Stimulated activated memory B cell treated with anti-CD40 and anti-IgM and Interleukin-4, amounts not matched to agents 10 μg/mL and 1 μg/mL and 100 μg/mL, for 72 hours (primary cell): ENCODE measurements around the gene IGSF6.
"Not testable (repeated sequence)": the region's sequence is repeated elsewhere in the genome, so short reads cannot be mapped to it uniquely, and the experiment has no call there.

Experiments used
- ATAC-seq: fragments of 150-1000 bp; cut with Tn5 transposase; 2 replicates; pipeline ENCODE4 v1.10.0; 2021
- H3K27ac Mint-ChIP-seq: one replicate; pipeline ENCODE4 v1.8.0; 2022; ENCODE audit warnings: mild to moderate bottlenecking, mixed read lengths
- H3K27me3 Mint-ChIP-seq: one replicate; pipeline ENCODE4 v1.8.0; 2022; ENCODE audit warnings: mixed read lengths
- H3K36me3 Mint-ChIP-seq: one replicate; pipeline ENCODE4 v1.8.0; 2022; ENCODE audit warnings: mixed read lengths
- H3K4me1 Mint-ChIP-seq: one replicate; pipeline ENCODE4 v1.8.0; 2022; ENCODE audit warnings: mixed read lengths
- H3K4me3 Mint-ChIP-seq: one replicate; pipeline ENCODE4 v1.8.0; 2022; ENCODE audit warnings: mild to moderate bottlenecking, moderate library complexity, mixed read lengths
- H3K9me3 Mint-ChIP-seq: one replicate; pipeline ENCODE4 v1.8.0; 2022; ENCODE audit warnings: mixed read lengths

IGSF6 gene

DNA sequence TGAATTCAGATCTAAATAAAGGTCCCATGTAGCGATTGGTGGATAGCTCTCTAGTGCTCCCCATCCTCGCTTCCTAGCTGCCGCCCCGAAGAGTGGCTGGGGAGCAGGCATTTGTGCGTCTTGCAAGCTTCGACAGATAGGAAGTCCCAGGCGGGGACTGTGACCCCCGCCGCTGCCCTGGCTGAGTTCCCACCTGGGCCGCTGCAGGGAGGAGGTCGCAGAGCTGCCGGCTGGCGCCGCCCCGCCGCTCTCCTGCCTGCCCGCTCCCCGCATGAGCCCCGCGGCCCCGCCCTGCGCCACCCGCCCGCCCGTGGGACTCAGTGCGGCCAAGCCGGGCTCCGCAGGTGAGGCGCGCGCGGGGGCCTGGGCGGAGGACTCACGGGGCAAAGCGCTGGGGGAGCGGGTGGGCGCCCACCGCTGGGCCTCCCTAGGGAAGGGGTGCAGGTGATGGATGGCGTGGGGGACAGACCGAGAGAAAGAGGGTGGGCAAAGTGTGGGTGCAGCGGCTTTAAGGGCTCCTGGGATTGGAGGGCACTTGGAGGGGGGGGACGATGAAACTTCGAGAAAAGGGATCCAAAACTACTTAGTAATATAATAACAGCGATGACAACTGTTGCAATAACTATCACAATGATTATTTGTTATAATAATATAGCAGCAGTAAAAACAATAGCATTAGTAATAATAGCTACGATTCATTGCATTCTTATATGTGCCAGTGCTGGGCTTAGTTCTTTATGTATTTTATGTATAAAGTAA is 11.7 kb upstream of the IGSF6 start, which contains the start of gene OTOA:
TSS of gene OTOA (plus strand) at position 80 of the 759 bp plus-strand sequence. CDS start 14,547 bp downstream, outside the sequence.
- peak; percentile 85 for ATAC-seq

DNA sequence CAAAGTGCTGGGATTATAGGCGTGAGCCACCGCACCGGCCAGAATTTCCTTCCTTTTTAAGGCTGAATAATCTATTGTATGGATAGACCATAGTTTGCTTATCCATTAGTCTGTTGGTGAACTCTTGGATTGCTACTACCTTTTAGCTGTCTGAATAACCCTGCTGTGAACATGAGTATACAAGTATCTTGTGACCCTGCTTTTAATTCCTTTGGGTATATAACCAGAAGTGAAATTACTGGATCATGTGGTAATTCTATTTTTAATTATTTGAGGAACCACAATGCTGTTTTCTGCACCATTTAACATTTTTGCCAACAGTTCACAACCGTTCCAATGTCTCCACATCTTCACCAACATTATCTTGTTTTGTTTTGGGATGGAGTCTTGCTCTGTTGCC is 6.7 kb upstream of the IGSF6 start:
- H3K4me3 Mint-ChIP-seq, result no peak overlapping the region
- no peaks in the 10 kb centered on the region for H3K9me3 Mint-ChIP-seq
- peaks cover 77% of the 10 kb centered on the region for H3K4me1 Mint-ChIP-seq
- H3K27me3 Mint-ChIP-seq, result no peaks in the 10 kb centered on the region
- H3K36me3 Mint-ChIP-seq, result peaks cover 16% of the 10 kb centered on the region
- no peak for ATAC-seq
- peak overlapping the region; percentile 75 for H3K27ac Mint-ChIP-seq

More for the DNA sequence above, 11.7 kb upstream of the IGSF6 start, which contains the start of gene OTOA:
- no peaks in the 10 kb centered on the region for H3K9me3 Mint-ChIP-seq
- no peaks in the 10 kb centered on the region for H3K27me3 Mint-ChIP-seq
- H3K4me1 Mint-ChIP-seq, result peaks cover 32% of the 10 kb centered on the region
- H3K4me3 Mint-ChIP-seq, result peak within 1 kb of the TSS; percentile 84
- H3K27ac Mint-ChIP-seq, result peak within 1 kb of the TSS; percentile 78
- no peaks in the 10 kb centered on the region for H3K36me3 Mint-ChIP-seq

DNA sequence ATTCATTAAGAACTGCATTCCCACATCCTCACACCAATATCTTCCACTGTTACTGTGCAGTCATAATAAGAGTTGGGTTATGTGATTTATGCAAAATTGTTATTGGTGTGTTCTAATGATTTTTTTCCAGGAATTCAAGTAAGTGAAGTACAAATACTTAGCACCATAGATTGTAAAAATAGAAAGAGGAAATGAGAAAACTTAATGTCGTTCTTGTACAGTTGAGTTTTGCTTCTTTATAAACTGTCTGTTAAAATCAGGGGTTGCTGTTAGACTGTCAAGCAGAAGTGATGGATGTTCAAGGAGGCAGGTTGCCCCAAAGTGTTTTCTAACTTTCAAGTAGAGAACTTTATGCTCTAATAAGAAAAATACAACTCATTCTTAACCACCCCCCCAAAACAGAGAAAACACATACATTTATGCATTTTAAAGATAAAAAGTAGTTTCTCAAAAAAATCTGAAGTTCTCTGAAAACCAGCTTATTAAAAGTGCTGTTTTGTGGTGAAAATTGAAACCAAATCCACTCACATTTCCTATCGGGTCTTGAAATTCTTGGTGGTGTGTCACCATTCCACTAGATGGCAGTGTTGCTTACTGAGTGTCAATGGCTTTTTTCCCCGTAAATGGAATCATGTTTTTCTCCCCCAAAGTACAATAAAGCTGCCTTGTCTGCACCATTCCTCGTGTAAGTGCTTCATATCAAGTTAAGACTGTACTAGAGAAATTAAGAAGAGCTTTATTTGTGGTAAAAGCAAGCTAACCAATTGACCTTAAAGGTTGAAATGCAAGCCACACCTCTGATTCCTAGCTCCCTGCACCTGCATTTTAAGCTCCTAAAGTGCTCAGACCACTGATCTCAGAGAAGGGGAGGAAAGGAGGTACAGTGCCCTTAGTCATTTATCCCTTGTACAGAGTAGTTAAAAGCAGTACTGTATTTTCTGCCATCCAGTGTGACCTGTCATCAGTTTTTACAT is 4.7 kb upstream of the IGSF6 start:
- peak overlapping the region; percentile 53 for H3K4me3 Mint-ChIP-seq
- peaks cover 86% of the 10 kb centered on the region for H3K4me1 Mint-ChIP-seq
- peak overlapping the region; percentile 75 for H3K27ac Mint-ChIP-seq
- H3K9me3 Mint-ChIP-seq, result no peaks in the 10 kb centered on the region
- peaks cover 16% of the 10 kb centered on the region for H3K36me3 Mint-ChIP-seq
- H3K27me3 Mint-ChIP-seq, result no peaks in the 10 kb centered on the region
- peak; percentile 94 for ATAC-seq

DNA sequence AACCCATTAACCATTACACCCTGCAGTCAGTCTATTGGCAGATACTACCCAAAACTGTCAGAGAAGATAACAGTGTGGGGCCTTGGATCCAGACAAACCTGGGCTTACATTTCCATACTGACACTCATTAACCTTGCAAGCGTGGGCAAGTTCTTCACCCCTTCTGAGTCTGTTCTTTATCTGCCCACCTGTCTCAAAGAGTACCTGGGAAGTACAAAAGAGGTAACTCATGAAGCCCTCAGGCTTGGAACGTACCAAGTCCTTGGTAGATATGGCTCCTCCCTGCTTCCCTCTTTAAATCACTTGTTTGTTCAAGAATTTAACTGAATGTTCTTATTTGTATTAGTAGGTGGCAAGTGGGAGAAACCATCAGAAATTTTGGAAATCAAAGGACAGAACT is 2.5 kb upstream of the IGSF6 start:
- no peak overlapping the region for H3K4me3 Mint-ChIP-seq

GRCh38 chr16:21654466-21654865 is 2.1 kb upstream of the IGSF6 start:
- ATAC-seq, result no peak
- no peak overlapping the region for H3K4me3 Mint-ChIP-seq
- H3K4me1 Mint-ChIP-seq, result peaks cover 75% of the 10 kb centered on the region
- no peaks in the 10 kb centered on the region for H3K9me3 Mint-ChIP-seq
- H3K27ac Mint-ChIP-seq, result peak overlapping the region; percentile 62
- no peaks in the 10 kb centered on the region for H3K27me3 Mint-ChIP-seq
- peaks cover 16% of the 10 kb centered on the region for H3K36me3 Mint-ChIP-seq

More for the DNA sequence above, 2.5 kb upstream of the IGSF6 start:
- H3K9me3 Mint-ChIP-seq, result no peaks in the 10 kb centered on the region
- H3K36me3 Mint-ChIP-seq, result peaks cover 16% of the 10 kb centered on the region
- H3K27me3 Mint-ChIP-seq, result no peaks in the 10 kb centered on the region
- H3K4me1 Mint-ChIP-seq, result peaks cover 78% of the 10 kb centered on the region
- H3K27ac Mint-ChIP-seq, result peak overlapping the region; percentile 62
- ATAC-seq, result no peak

DNA sequence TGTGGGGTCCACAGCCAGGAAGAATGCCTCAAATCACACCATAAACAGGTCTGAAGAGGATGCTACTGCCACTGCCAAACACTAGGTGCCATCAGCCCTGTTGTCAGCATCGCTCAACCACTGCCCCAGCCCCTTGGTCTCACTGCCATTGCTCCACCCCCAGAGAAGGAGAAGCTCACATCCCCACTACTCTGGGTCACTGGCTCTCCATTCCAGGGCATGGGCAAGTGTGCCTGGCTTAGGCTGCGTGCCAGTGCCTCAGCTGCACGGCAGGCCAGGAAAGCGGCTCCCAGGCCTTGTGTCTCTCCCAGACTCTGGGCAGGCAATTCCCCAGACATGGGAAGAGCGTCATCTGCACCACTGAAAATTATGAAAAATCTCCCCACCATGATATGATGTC is 1.2 kb upstream of the IGSF6 start:
- Mint-ChIP-seq H3K4me1 (peaks cover 72% of the 10 kb centered on the region), H3K9me3 (no peaks in the 10 kb centered on the region), H3K4me3 (no peak overlapping the region), H3K36me3 (peaks cover 16% of the 10 kb centered on the region), H3K27me3 (no peaks in the 10 kb centered on the region), H3K27ac (peak overlapping the region; percentile 62)
- ATAC-seq, result no peak

DNA sequence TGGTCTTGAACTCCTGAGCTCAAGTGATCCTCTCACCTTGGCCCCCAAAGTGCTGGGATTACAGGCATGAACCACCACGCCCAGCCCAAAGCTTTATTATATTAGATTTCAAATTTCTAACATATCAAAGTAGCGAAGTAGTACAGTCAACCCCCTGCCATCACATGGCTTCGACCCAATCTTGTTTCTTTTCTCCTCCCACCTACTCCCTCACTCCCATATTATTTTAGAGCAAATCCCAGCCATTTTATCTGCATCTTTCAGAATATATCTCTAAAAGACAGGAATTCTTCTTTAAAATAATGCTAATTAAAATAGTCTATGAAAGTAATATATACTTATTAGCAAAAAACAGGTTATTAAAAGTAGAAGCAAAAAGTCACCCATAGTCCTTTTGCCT is 893 bp downstream of the IGSF6 start:
- ATAC-seq, result no peak
- no peak overlapping the region for H3K4me3 Mint-ChIP-seq
- H3K9me3 Mint-ChIP-seq, result no peaks in the 10 kb centered on the region
- H3K27me3 Mint-ChIP-seq, result no peaks in the 10 kb centered on the region
- no peak overlapping the region for H3K27ac Mint-ChIP-seq
- H3K4me1 Mint-ChIP-seq, result peaks cover 72% of the 10 kb centered on the region
- H3K36me3 Mint-ChIP-seq, result peaks cover 16% of the 10 kb centered on the region

DNA sequence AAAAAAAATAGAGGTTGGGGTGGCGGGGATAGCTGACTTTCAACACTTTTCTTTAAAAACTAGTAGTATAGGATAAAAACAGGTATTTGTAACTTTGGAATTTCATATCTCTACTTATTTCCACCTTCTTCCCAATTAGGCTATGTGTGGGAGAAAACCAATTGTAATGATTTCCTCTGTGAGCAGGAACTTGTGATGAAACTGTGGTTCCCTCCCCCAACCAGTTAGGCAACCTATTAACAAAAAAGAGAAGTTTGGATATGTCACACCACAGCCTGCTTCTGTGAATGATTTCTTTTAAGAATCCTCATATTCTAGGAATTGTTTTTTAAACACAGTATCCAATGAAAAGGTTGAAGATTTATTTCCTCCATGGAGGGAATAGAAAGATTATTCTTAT is 1.9 kb downstream of the IGSF6 start:
- Mint-ChIP-seq H3K4me1 (peaks cover 75% of the 10 kb centered on the region), H3K27ac (no peak overlapping the region), H3K27me3 (no peaks in the 10 kb centered on the region), H3K9me3 (no peaks in the 10 kb centered on the region), H3K4me3 (no peak overlapping the region), H3K36me3 (peaks cover 11% of the 10 kb centered on the region)
- ATAC-seq, result no peak

- peaks cover 77% of the 10 kb centered on the region for H3K4me1 Mint-ChIP-seq
- H3K27ac Mint-ChIP-seq, ATAC-seq, H3K27me3 Mint-ChIP-seq, H3K4me3 Mint-ChIP-seq, H3K36me3 Mint-ChIP-seq, H3K9me3 Mint-ChIP-seq: not testable (repeated sequence)
Observed at GRCh38 chr16:21649826-21650406, 2.5 kb downstream of the IGSF6 start.

DNA sequence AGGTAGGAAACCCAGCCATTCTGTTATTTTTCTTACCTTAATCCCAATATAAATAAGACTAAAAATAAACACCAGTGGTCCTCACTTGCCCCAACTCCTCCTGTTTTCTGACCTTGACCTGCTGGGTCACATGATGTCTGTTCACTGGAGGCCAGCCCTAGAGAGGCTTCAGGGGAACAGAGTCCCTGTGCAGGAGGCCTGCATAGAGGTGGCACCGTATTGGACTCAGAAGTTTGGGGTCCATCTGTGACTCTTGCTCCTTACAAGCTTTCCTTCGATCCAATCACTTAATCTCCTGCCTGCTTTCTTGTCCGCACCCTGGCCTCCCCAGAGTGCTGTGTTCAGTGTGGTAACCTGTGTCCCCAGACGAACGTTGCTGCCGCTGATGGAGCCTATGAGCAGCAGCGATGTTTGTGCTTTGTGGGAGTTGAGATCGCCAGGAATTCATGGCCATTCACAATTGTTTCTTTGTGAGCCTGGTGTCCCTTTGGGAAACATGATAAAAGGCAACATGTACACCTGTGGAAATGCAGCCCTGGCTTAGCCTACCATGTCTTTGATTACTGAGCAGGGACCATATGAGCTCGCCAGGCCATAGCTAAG is 4.7 kb downstream of the IGSF6 start:
- H3K4me1 Mint-ChIP-seq, result peaks cover 68% of the 10 kb centered on the region
- H3K9me3 Mint-ChIP-seq, result no peaks in the 10 kb centered on the region
- peak overlapping the region; percentile 84 for H3K27ac Mint-ChIP-seq
- no peaks in the 10 kb centered on the region for H3K27me3 Mint-ChIP-seq
- ATAC-seq, result no peak
- H3K36me3 Mint-ChIP-seq, result no peaks in the 10 kb centered on the region
- no peak overlapping the region for H3K4me3 Mint-ChIP-seq

DNA sequence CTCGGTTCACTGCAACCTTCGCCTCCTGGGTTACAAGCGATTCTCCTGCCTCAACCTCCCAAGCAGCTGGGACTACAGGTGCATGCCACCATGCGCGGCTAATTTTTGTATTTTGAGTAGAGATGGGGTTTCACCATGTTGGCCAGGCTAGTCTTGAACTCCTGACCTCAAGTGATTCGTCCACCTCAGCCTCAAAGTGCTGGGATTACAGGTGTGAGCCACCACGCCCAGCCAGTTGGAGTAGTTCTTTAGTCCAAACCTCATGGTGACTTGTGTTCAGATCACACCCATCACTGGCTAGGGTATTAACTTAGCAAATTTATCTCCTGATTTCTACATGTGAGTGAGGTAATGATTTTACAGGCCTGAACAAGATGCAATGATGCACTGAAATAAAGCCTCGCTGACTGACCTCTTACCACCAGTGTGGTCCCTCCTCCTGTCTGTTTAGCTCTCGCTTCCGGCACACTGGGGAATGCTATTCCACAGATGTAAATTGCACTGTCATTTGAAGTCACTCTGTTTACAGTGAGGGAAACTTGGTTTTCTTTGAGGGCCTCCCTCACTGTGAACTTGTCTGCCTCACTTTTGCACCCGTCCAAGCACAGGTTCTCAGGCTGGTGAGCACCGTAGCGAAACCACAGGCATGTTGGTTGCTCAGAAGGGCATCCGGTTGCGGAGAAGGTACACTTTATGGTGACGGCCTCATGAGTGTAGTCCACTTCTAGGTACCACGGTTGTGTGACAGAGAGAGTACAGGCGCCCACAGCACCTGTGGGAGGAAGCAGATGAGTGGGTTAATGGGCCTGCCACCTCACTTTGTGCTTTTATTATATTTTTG is 5.5 kb downstream of the IGSF6 start:
- peak; percentile 99 for ATAC-seq
- Mint-ChIP-seq H3K27me3 (no peaks in the 10 kb centered on the region), H3K9me3 (no peaks in the 10 kb centered on the region), H3K4me1 (peaks cover 63% of the 10 kb centered on the region), H3K4me3 (peak overlapping the region; percentile 29), H3K36me3 (no peaks in the 10 kb centered on the region), H3K27ac (peak overlapping the region; percentile 84)

DNA sequence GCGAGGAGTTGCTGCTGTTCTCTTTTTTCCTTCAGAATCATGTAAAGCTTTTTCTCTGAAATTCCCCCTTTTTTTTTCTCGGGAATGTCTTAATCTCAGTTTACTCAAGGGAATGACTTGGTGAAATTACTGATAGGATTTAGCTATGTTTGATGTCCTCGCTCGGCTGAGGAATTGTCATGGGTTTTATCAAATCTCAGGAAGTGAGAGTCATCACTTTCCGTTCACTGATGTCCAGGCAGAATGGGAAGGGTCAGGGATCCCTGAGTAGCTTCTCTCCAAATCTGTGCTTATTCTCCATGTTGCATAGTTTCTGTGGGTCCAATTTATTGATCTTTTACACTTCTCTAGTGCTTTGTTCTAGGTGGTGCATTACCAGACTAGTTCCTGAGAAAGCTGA is 6.3 kb downstream of the IGSF6 start:
- peak overlapping the region; percentile 9 for H3K4me3 Mint-ChIP-seq
- H3K27me3 Mint-ChIP-seq, result no peaks in the 10 kb centered on the region
- H3K4me1 Mint-ChIP-seq, result peaks cover 58% of the 10 kb centered on the region
- H3K27ac Mint-ChIP-seq, result peak overlapping the region; percentile 84
- no peaks in the 10 kb centered on the region for H3K36me3 Mint-ChIP-seq
- no peak for ATAC-seq
- no peaks in the 10 kb centered on the region for H3K9me3 Mint-ChIP-seq

DNA sequence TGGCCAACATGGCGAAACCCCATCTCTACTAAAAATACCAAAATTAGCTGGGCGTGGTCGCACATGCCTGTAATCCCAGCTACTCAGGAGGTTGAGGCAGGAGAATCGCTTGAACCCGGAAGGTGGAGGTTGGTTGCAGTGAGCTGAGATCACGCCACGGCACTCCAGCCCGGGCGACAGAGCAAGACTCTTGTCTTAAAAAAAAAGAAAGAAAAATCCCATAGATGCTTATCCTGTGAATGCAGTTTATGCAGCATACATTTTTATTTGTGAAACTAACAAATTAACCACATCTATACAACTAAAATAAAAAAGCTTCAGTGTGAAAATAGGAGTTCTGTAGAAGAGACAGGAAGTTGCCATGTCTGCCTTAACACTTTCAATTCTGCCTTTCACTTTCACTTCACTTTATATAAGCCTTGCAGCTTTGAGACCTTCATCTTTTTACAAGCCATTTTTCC is 7.1 kb downstream of the IGSF6 start:
- peak overlapping the region; percentile 84 for H3K27ac Mint-ChIP-seq
- ATAC-seq, result peak; percentile 66
- no peaks in the 10 kb centered on the region for H3K36me3 Mint-ChIP-seq
- peaks cover 60% of the 10 kb centered on the region for H3K4me1 Mint-ChIP-seq
- H3K4me3 Mint-ChIP-seq, result peak overlapping the region; percentile 79
- no peaks in the 10 kb centered on the region for H3K27me3 Mint-ChIP-seq
- H3K9me3 Mint-ChIP-seq, result no peaks in the 10 kb centered on the region

DNA sequence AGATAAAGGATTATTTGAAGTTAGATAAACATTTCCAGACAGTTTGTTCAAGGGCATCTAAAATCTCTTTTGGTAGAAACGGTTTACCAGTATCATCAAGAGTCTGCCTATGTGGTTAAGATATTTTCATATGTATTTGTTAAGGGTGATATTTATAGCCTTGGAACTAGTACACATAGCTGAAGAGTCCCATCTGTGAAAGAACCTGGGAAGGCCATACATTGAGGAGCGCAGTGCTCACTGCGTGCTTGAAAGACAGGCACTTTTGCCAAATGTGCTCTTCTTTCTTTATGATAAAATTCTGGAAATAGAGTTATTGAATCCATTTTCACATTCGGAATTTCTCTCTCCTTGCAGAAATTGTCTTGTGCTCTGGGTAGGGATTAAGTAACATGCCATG is 7.7 kb downstream of the IGSF6 start:
- no peaks in the 10 kb centered on the region for H3K27me3 Mint-ChIP-seq
- H3K4me3 Mint-ChIP-seq, result peak overlapping the region; percentile 79
- H3K27ac Mint-ChIP-seq, result peak overlapping the region; percentile 84
- H3K9me3 Mint-ChIP-seq, result no peaks in the 10 kb centered on the region
- H3K4me1 Mint-ChIP-seq, result peaks cover 60% of the 10 kb centered on the region
- no peak for ATAC-seq
- no peaks in the 10 kb centered on the region for H3K36me3 Mint-ChIP-seq
